BJ (cell line): ENCODE results near the gene SLC13A3. TPM values are rescaled to one million over a fixed set of nuclear protein-coding genes. Genes with fewer than 3 reads are reported as not detected.

Source experiments
- CTCF ChIA-PET: fragments of 350-600 bp; formaldehyde crosslinking; extraction: SDS; loops from one replicate; lab custom pipeline; 2021; ENCODE audit warnings: antibody characterized with exemption, inconsistent platforms; lab: Yijun Ruan, JAX
- POLR2A ChIA-PET: fragments of 300-600 bp; sonication (Branson Sonifier 250); formaldehyde crosslinking; extraction: SDS; loops from one replicate; lab custom pipeline; 2021; ENCODE audit warnings: antibody characterized with exemption; lab: Charles Lee
- DNase-seq: peaks from one replicate; pipeline ENCODE4 v3.0.0-alpha.2; 2011; ENCODE audit warnings: low read depth
- H3K27me3 ChIP-seq: 2 replicates; pipeline ENCODE4 v1.6.0; 2011; ENCODE audit warnings: low read length; ENCODE audit not compliant: control insufficient read depth, insufficient read depth
- H3K36me3 ChIP-seq: 2 replicates; pipeline ENCODE4 v1.5.1; 2011; ENCODE audit warnings: low read length; ENCODE audit not compliant: control insufficient read depth, insufficient read depth
- H3K4me3 ChIP-seq: 2 replicates; pipeline ENCODE4 v1.5.1; 2011; ENCODE audit warnings: low read depth, mild to moderate bottlenecking, control low read depth, low read length
- CTCF ChIP-seq: IDR thresholded peaks from 2 replicates; pipeline ENCODE4 v1.5.1; 2011; ENCODE audit warnings: low read depth, mild to moderate bottlenecking, control low read depth, inconsistent platforms, low read length, moderate library complexity; ENCODE audit not compliant: insufficient read depth
- polyA plus RNA-seq: library from polyadenylated mRNA; depleted of rRNA; stranded (reverse); fragments of >200 nt; gene quantifications from 2 replicates; pipeline ENCODE4 v1.2.3, GENCODE V29; 2011

SLC13A3 gene
- polyA plus RNA-seq, 1 experiment: 3.5 TPM

- no peak for DNase-seq
- no peaks in the 10 kb centered on the region for H3K27me3 ChIP-seq
- no peaks in the 10 kb centered on the region for H3K36me3 ChIP-seq
- no peak overlapping the region for H3K4me3 ChIP-seq
- ChIA-PET POLR2A (no interaction called here), CTCF (no interaction called here)
- no peak for TF ChIP-seq CTCF
These were observed 19.9 kb downstream of the SLC13A3 start for GRCh38 chr20:46631212-46631869.

GRCh38 chr20:46630306-46630705, 21.0 kb downstream of the SLC13A3 start:
- CTCF ChIA-PET: no interaction called here
- Histone ChIP-seq H3K36me3 (no peaks in the 10 kb centered on the region), H3K4me3 (no peak overlapping the region), H3K27me3 (no peaks in the 10 kb centered on the region)
- no peak for DNase-seq
- no peak for TF ChIP-seq CTCF
- POLR2A ChIA-PET: no interaction called here

- no peak for TF ChIP-seq CTCF
- DNase-seq: no peak
- ChIA-PET CTCF (no interaction called here), POLR2A (no interaction called here)
- H3K36me3 ChIP-seq: no peaks in the 10 kb centered on the region
- no peaks in the 10 kb centered on the region for H3K27me3 ChIP-seq
- no peak overlapping the region for H3K4me3 ChIP-seq
These were observed 21.9 kb downstream of the SLC13A3 start for GRCh38 chr20:46629341-46629740.

- ChIA-PET POLR2A (no interaction called here), CTCF (no interaction called here)
- no peak for TF ChIP-seq CTCF
- no peaks in the 10 kb centered on the region for H3K27me3 ChIP-seq
- no peaks in the 10 kb centered on the region for H3K36me3 ChIP-seq
- DNase-seq: no peak
- no peak overlapping the region for H3K4me3 ChIP-seq
These were observed 24.0 kb downstream of the SLC13A3 start for GRCh38 chr20:46627234-46627633.

- no peak for DNase-seq
- CTCF ChIA-PET: no interaction called here
- H3K36me3 ChIP-seq: no peaks in the 10 kb centered on the region
- POLR2A ChIA-PET: no interaction called here
- H3K4me3 ChIP-seq: no peak overlapping the region
- no peaks in the 10 kb centered on the region for H3K27me3 ChIP-seq
- TF ChIP-seq CTCF: no peak
These were observed 24.5 kb downstream of the SLC13A3 start for GRCh38 chr20:46626758-46627157.
